H1 (cell line): Measurements from ENCODE around the gene INTU. TPM values are rescaled to one million over a fixed set of nuclear protein-coding genes. Genes with fewer than 3 reads are reported as not detected.

Experiments
- CTCF ChIA-PET: fragments of 300-600 bp; sonication (Branson Sonifier 250); formaldehyde crosslinking; loops from one replicate; lab custom pipeline; 2021; ENCODE audit not compliant: partially characterized antibody; lab: Charles Lee
- POLR2A ChIA-PET: fragments of 300-600 bp; sonication (Branson Sonifier 250); formaldehyde crosslinking; loops from one replicate; lab custom pipeline; 2021; ENCODE audit warnings: inconsistent platforms; ENCODE audit not compliant: partially characterized antibody; lab: Charles Lee
- DNase-seq, 2 experiments: peaks; one replicate each; pipeline versions ENCODE4 v3.0.0 to v3.0.0-alpha.2; 2010 to 2022; ENCODE audit warnings: low spot score in 2 of 2, low read depth in 1 of 2, mixed read lengths in 1 of 2
- FAIRE-seq: peaks from 2 replicates; lab custom pipeline; 2011; peaks lifted over from hg19 to GRCh38; lab: Jason Lieb, UNC
- H2AFZ ChIP-seq: 2 replicates; pipeline ENCODE4 v1.8.1; 2012; ENCODE audit warnings: low read length, inconsistent platforms
- H2AK5ac ChIP-seq: 2 replicates; pipeline ENCODE4 v1.6.1; 2013; ENCODE audit warnings: low read depth, low read length
- H2BK120ac ChIP-seq: replicated peaks from 2 replicates; pipeline ENCODE3; 2013; ENCODE audit warnings: low read depth, low read length, inconsistent platforms
- H2BK12ac ChIP-seq: 2 replicates; pipeline ENCODE4 v1.6.1; 2013; ENCODE audit warnings: low read depth, low read length
- H2BK15ac ChIP-seq: 2 replicates; pipeline ENCODE4 v1.6.1; 2013; ENCODE audit warnings: low read length
- H2BK20ac ChIP-seq: 2 replicates; pipeline ENCODE4 v1.6.1; 2013; ENCODE audit warnings: low read length
- H2BK5ac ChIP-seq: 2 replicates; pipeline ENCODE4 v1.6.1; 2013; ENCODE audit warnings: low read depth, low read length
- H3K14ac ChIP-seq: 2 replicates; pipeline ENCODE4 v1.6.1; 2013; ENCODE audit warnings: inconsistent platforms; ENCODE audit not compliant: insufficient read length
- H3K18ac ChIP-seq: 2 replicates; pipeline ENCODE4 v1.6.1; 2013; ENCODE audit warnings: low read length; ENCODE audit errors: extremely low read depth
- H3K23ac ChIP-seq: 2 replicates; pipeline ENCODE4 v1.6.1; 2013; ENCODE audit warnings: inconsistent platforms; ENCODE audit not compliant: insufficient read length
- H3K23me2 ChIP-seq: 2 replicates; pipeline ENCODE4 v1.6.1; 2013; ENCODE audit warnings: low read depth, low read length
- H3K27ac ChIP-seq: 2 replicates; pipeline ENCODE4 v1.6.1; 2011; ENCODE audit warnings: low read depth, low read length, inconsistent platforms
- H3K27me3 ChIP-seq, 4 experiments: replicated peaks in 1 of 4; 1 replicate in 1 of 4; 2 replicates in 3 of 4; pipeline versions ENCODE4 v1.6.1 to v1.8.1; 2011 to 2013; ENCODE audit warnings: low read length in 3 of 4, mild to moderate bottlenecking in 3 of 4, inconsistent platforms in 2 of 4, mixed read lengths in 2 of 4, moderate library complexity in 1 of 4; ENCODE audit not compliant: control insufficient read depth in 3 of 4, insufficient read depth in 3 of 4; ENCODE audit errors: extremely low read depth in 1 of 4
- H3K36me3 ChIP-seq, 4 experiments: 2 replicates each; pipeline versions ENCODE4 v1.6.1 to v1.8.1; 2011 to 2013; ENCODE audit warnings: mild to moderate bottlenecking in 4 of 4, low read length in 3 of 4, moderate library complexity in 2 of 4, control low read depth in 1 of 4, inconsistent platforms in 1 of 4; ENCODE audit not compliant: insufficient read depth in 4 of 4, control insufficient read depth in 2 of 4
- H3K4ac ChIP-seq: replicated peaks from 2 replicates; pipeline ENCODE3; 2013; ENCODE audit warnings: low read length, low read depth, mixed read lengths, inconsistent platforms; ENCODE audit not compliant: insufficient read length
- H3K4me1 ChIP-seq, 4 experiments: replicated peaks in 1 of 4; 1 replicate in 1 of 4; 2 replicates in 3 of 4; pipeline versions ENCODE4 v1.6.1 to v1.8.1; 2011 to 2013; ENCODE audit warnings: low read length in 3 of 4, inconsistent platforms in 2 of 4, mixed read lengths in 1 of 4; ENCODE audit not compliant: insufficient read depth in 4 of 4, control insufficient read depth in 3 of 4
- H3K4me2 ChIP-seq, 2 experiments: 2 replicates each; pipeline versions ENCODE4 v1.6.1 to v1.8.1; 2011 to 2013; ENCODE audit warnings: low read depth in 2 of 2, low read length in 2 of 2, control low read depth in 1 of 2, inconsistent platforms in 1 of 2, mild to moderate bottlenecking in 1 of 2; ENCODE audit not compliant: insufficient read depth in 1 of 2
- H3K4me3 ChIP-seq, 4 experiments: fragments of 200-600, 300-600 bp in 1 of 4; sonication (generic), shearing (Covaris generic), sonication (Bioruptor Twin) in 1 of 4; 2 replicates each; pipeline versions ENCODE4 v1.5.1 to v1.8.1; 2011 to 2016; ENCODE audit warnings: low read length in 4 of 4, low read depth in 3 of 4, control low read depth in 2 of 4, inconsistent platforms in 2 of 4, mild to moderate bottlenecking in 2 of 4, mixed read lengths in 1 of 4, moderate library complexity in 1 of 4; ENCODE audit not compliant: insufficient read depth in 2 of 4; ENCODE audit errors: extremely low read depth in 1 of 4
- H3K56ac ChIP-seq: replicated peaks from 2 replicates; pipeline ENCODE3; 2013; ENCODE audit warnings: low read depth, mild to moderate bottlenecking, mixed read lengths, low read length, inconsistent platforms; ENCODE audit not compliant: insufficient read length
- H3K79me1 ChIP-seq: 2 replicates; pipeline ENCODE4 v1.6.1; 2013; ENCODE audit warnings: low read depth, low read length, control low read depth
- H3K79me2 ChIP-seq, 2 experiments: 2 replicates each; pipeline versions ENCODE4 v1.6.1 to v1.8.1; 2012 to 2013; ENCODE audit warnings: low read length in 2 of 2, mild to moderate bottlenecking in 2 of 2, inconsistent platforms in 1 of 2; ENCODE audit not compliant: insufficient read depth in 2 of 2, control insufficient read depth in 1 of 2
- H3K9ac ChIP-seq, 4 experiments: replicated peaks in 1 of 4; 1 replicate in 1 of 4; 2 replicates in 3 of 4; pipeline versions ENCODE4 v1.6.1 to v1.8.1; 2011 to 2013; ENCODE audit warnings: low read depth in 3 of 4, low read length in 3 of 4, control low read depth in 2 of 4, mild to moderate bottlenecking in 2 of 4, moderate library complexity in 2 of 4, inconsistent platforms in 1 of 4; ENCODE audit errors: extremely low read depth in 1 of 4
- H3K9me3 ChIP-seq, 2 experiments: 2 replicates each; pipeline versions ENCODE4 v1.6.1 to v1.8.1; 2012 to 2013; ENCODE audit warnings: mild to moderate bottlenecking in 2 of 2, moderate library complexity in 2 of 2, control low read depth in 1 of 2, inconsistent platforms in 1 of 2, low read depth in 1 of 2, low read length in 1 of 2, mixed read lengths in 1 of 2; ENCODE audit not compliant: insufficient read depth in 2 of 2
- H4K20me1 ChIP-seq, 2 experiments: replicated peaks in 1 of 2; 2 replicates each; pipeline versions ENCODE3 to v1.8.1; 2011 to 2013; ENCODE audit warnings: inconsistent platforms in 2 of 2, low read length in 2 of 2, mild to moderate bottlenecking in 1 of 2; ENCODE audit not compliant: insufficient read depth in 2 of 2, control insufficient read depth in 1 of 2
- H4K5ac ChIP-seq: 2 replicates; pipeline ENCODE4 v1.6.1; 2013; ENCODE audit warnings: low read length, low read depth, mixed read lengths, inconsistent platforms; ENCODE audit not compliant: insufficient read length
- H4K8ac ChIP-seq: 2 replicates; pipeline ENCODE4 v1.8.0; 2013; ENCODE audit warnings: mild to moderate bottlenecking, moderate library complexity, low read length, inconsistent platforms; ENCODE audit not compliant: insufficient read depth; ENCODE audit errors: extremely low read depth
- H4K91ac ChIP-seq: replicated peaks from 2 replicates; pipeline ENCODE3; 2013; ENCODE audit warnings: low read length, mixed read lengths, inconsistent platforms; ENCODE audit not compliant: insufficient read length
- ATF2 ChIP-seq: IDR thresholded peaks from 2 replicates; pipeline ENCODE4 v1.6.1; 2012; ENCODE audit warnings: low read length, inconsistent platforms
- CBX8 ChIP-seq: fragments of 300-800, 300-1000 bp; sonication (generic); IDR thresholded peaks from 2 replicates; pipeline ENCODE4 v1.7.1; 2016; ENCODE audit warnings: low read depth, low read length, borderline replicate concordance
- CTBP2 ChIP-seq: IDR thresholded peaks from 2 replicates; pipeline ENCODE4 v1.7.0; 2011; ENCODE audit warnings: borderline replicate concordance, mild to moderate bottlenecking, moderate library complexity, mixed read lengths, low read length; ENCODE audit not compliant: insufficient read depth, insufficient read length
- EZH2 ChIP-seq: fragments of 200-600 bp; sonication (generic); IDR thresholded peaks from 2 replicates; pipeline ENCODE4 v1.7.1; 2012; ENCODE audit warnings: low read depth, mild to moderate bottlenecking, moderate library complexity, low read length, inconsistent platforms; ENCODE audit not compliant: severe bottlenecking
- HDAC2 ChIP-seq, 2 experiments: fragments of 300-600 bp in 1 of 2; sonication (generic) in 1 of 2; IDR thresholded peaks; 2 replicates each; pipeline ENCODE4 v1.6.1; 2011 to 2012; ENCODE audit warnings: low read depth in 2 of 2, low read length in 2 of 2, mild to moderate bottlenecking in 2 of 2, moderate library complexity in 2 of 2, borderline replicate concordance in 1 of 2, inconsistent platforms in 1 of 2
- HDAC6 ChIP-seq: IDR thresholded peaks from one replicate; pipeline ENCODE4 v1.7.1; 2012; ENCODE audit warnings: low read depth, mild to moderate bottlenecking, inconsistent platforms, low read length, moderate library complexity
- KDM5A ChIP-seq: fragments of 200-600 bp; IDR thresholded peaks from 2 replicates; pipeline ENCODE4 v1.7.1; 2012; ENCODE audit warnings: mild to moderate bottlenecking, low read length, inconsistent platforms, mixed read lengths
- NANOG ChIP-seq: IDR thresholded peaks from 2 replicates; pipeline ENCODE4 v1.6.1; 2011; ENCODE audit warnings: low read length, low read depth, mild to moderate bottlenecking, inconsistent platforms; ENCODE audit not compliant: insufficient read depth, poor library complexity, severe bottlenecking
- POLR2A ChIP-seq, 2 experiments: IDR thresholded peaks; 1 replicate in 1 of 2; 2 replicates in 1 of 2; pipeline ENCODE4 v1.6.1; 2011; ENCODE audit warnings: low read depth in 2 of 2, low read length in 2 of 2, mild to moderate bottlenecking in 2 of 2; ENCODE audit errors: control extremely low read depth in 1 of 2
- RFX5 ChIP-seq: IDR thresholded peaks from 2 replicates; pipeline ENCODE4 v1.6.1; 2011; ENCODE audit warnings: low read depth, low read length, improper control_type of control experiment, borderline replicate concordance
- SIX5 ChIP-seq: IDR thresholded peaks from 2 replicates; pipeline ENCODE4 v1.6.1; 2011; ENCODE audit warnings: mild to moderate bottlenecking, low read depth, low read length
- TEAD4 ChIP-seq: IDR thresholded peaks from 2 replicates; pipeline ENCODE4 v1.6.1; 2012; ENCODE audit warnings: low read depth, low read length, inconsistent platforms, mixed read lengths
- YY1 ChIP-seq: IDR thresholded peaks from 2 replicates; pipeline ENCODE4 v1.6.1; 2011; ENCODE audit warnings: low read depth, mild to moderate bottlenecking, low read length
- WGBS, 2 experiments: shearing (Covaris generic) in 1 of 2; methylation state at CpG; one replicate each; pipeline versions ENCODE4 v1.1.6 to v1.1.7; 2013 to 2015; ENCODE audit warnings: low lambda C conversion rate in 2 of 2, mixed read lengths in 2 of 2, inconsistent platforms in 1 of 2, low coverage in 1 of 2, missing lambda C conversion rate in 1 of 2; ENCODE audit not compliant: insufficient replicate concordance in 2 of 2, insufficient coverage in 1 of 2, insufficient read length in 1 of 2; ENCODE audit errors: extremely low coverage in 1 of 2, missing lambda C conversion rate in 1 of 2; 5-methylcytosine and 5-hydroxymethylcytosine counted together
- polyA plus RNA-seq, 7 experiments: library from polyadenylated mRNA; depleted of rRNA in 3 of 7; stranded (reverse) in 5 of 7; unstranded in 2 of 7; fragments of >200 nt in 5 of 7; fragments of 200-250 nt in 2 of 7; gene quantifications; 1 replicate in 5 of 7; 2 replicates in 1 of 7; 4 replicates in 1 of 7; pipeline versions ENCODE4 v1.2.1 to v1.2.3, GENCODE V29; 2011 to 2013; ENCODE audit warnings: missing spikeins in 2 of 7, mixed read lengths in 2 of 7
- total RNA-seq: library from RNA; stranded (reverse); fragmentation: NEBNext Ultra II Directional; extraction: Animal tissue kit (Norgen Biotek cat#: 25700); gene quantifications from 2 replicates; pipeline ENCODE4 v1.2.1, GENCODE V29; 2021

Gene INTU
- total and polyA plus RNA-seq, 2 of the 8 experiments (the other 6 are each of a cell fraction or from before 2014, with no cell fraction given), result 6.0 to 15.1 TPM

- Histone ChIP-seq H4K8ac (no peak overlapping the region), H2BK15ac (no peak overlapping the region), H3K79me1 (no peaks in the 10 kb centered on the region), H2BK120ac (no peak overlapping the region), H2AK5ac (no peak overlapping the region), H2BK12ac (no peak overlapping the region), H4K91ac (no peak overlapping the region), H3K4ac (no peak overlapping the region), H3K27me3 (no peaks in the 10 kb centered on the region), H3K9ac (no peak overlapping the region), H3K14ac (no peak overlapping the region), H3K4me3 (no peak overlapping the region), H3K23me2 (no peaks in the 10 kb centered on the region), H4K5ac (no peak overlapping the region), H3K4me1 (no peaks in the 10 kb centered on the region), H3K56ac (no peak overlapping the region), H3K18ac (no peak overlapping the region), H3K36me3 (no peaks in the 10 kb centered on the region), H2BK20ac (no peak overlapping the region), H3K23ac (no peak overlapping the region), H2AFZ (no peak overlapping the region), H3K79me2 (no peaks in the 10 kb centered on the region), H3K9me3 (no peaks in the 10 kb centered on the region), H4K20me1 (no peaks in the 10 kb centered on the region), H3K27ac (no peak overlapping the region), H2BK5ac (no peak overlapping the region), H3K4me2 (no peak overlapping the region)
- ChIA-PET POLR2A (no interaction called here), CTCF (interaction anchor here (0.6 kb wide), 2 partner anchors 33 to 148 kb away, joined by 3 to 4 read pairs; no protein-coding TSS in a partner anchor)
- DNase-seq (no peak), FAIRE-seq (no peak)
- 86% methylated on average over 2 of the region's 2 CpGs; no CpG with 5 or more reads in 1 of the 2 experiments for WGBS, 2 experiments
- TF ChIP-seq YY1, result no peak
- no peak for TF ChIP-seq CBX8
- no peak for TF ChIP-seq POLR2A (IDR thresholded peaks at IDR 0.05; ENCODE audit: control extremely low read depth in 1 of 2, low read depth in 2 of 2, low read length in 2 of 2)
- no peak for TF ChIP-seq TEAD4
- no peak for TF ChIP-seq KDM5A
- no peak for TF ChIP-seq CTBP2
- TF ChIP-seq EZH2, result no peak
- no peak for TF ChIP-seq NANOG
- TF ChIP-seq HDAC6, result no peak
- no peak for TF ChIP-seq ATF2
- no peak for TF ChIP-seq RFX5
- no peak for TF ChIP-seq HDAC2 (IDR thresholded peaks at IDR 0.05; ENCODE audit: borderline replicate concordance in 1 of 2, low read depth in 2 of 2, low read length in 2 of 2)
- TF ChIP-seq SIX5, result no peak
These were observed 102.2 kb downstream of the INTU start for GRCh38 chr4:127734976-127735375.
